Islet of Langerhans (tissue), 1 donor: ENCODE data around the gene DPP6.

Source experiments
- FAIRE-seq: peaks from one replicate; lab custom pipeline; 2011; peaks lifted over from hg19 to GRCh38; lab: Jason Lieb, UNC

Gene DPP6

GRCh38 chr7:154451480-154452457, 399.6 kb downstream of the DPP6 start:
- FAIRE-seq = no peak

- no peak for FAIRE-seq
Observed at GRCh38 chr7:154463794-154464193, 411.6 kb downstream of the DPP6 start.

DNA sequence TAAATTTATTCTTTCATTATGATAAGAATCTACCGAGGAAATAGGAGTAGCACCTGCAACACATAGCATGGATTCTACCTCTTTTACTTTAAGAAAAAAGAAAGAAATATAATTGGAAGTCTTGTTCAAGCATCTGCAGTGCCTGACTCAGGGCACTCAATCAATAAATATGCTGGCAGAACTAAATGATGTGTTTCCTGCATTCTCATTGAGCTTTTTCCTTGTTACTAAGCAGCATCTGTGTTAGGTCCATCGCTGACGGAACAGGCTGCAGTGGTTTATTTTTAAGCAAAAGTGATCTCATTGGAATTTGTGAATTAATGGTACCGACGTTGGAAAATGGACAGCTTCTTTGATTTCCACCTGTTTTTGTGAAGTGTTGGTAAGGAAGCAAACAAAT, 417.5 kb downstream of the DPP6 start:
- FAIRE-seq = no peak

DNA sequence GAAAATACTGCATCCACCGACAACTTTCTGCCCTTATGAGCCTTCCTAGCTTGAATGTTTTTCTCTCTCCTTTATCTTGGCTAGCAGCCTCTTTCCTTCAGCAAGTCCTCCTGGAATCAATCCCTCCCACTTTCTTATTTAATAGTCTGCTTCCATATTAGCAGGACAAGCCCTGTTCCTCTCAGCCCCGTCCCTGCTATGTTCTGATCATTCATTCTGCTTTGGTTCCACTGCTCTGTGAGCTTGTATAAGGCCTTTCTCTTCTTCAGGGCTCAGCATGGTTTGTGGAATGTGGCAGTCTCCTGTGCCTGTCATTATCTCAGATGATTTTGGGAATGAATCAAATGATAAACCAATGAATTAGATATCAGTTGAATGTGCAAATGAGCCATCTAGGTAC, 420.1 kb downstream of the DPP6 start:
- no peak for FAIRE-seq

DNA sequence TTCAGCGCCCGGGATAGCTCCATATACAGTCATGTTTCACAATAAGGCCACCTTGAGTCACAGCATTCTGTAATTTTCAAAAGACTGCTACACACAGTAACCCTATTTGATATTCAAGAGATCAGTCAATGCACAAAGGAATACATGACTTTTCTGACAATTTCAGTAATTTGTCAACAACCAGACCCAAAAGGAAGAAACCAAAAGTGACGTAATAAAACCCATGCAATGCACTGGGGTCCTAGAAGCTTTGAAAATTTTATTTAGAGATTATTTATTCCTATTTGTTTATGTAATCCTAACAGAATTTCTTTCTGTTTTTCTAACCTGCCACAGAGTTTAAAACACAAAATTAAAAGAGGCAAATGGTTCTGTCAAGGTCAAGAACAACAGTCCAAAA, 421.2 kb downstream of the DPP6 start:
- no peak for FAIRE-seq

- no peak for FAIRE-seq
Observed at GRCh38 chr7:154474903-154475520, 422.8 kb downstream of the DPP6 start.

DNA sequence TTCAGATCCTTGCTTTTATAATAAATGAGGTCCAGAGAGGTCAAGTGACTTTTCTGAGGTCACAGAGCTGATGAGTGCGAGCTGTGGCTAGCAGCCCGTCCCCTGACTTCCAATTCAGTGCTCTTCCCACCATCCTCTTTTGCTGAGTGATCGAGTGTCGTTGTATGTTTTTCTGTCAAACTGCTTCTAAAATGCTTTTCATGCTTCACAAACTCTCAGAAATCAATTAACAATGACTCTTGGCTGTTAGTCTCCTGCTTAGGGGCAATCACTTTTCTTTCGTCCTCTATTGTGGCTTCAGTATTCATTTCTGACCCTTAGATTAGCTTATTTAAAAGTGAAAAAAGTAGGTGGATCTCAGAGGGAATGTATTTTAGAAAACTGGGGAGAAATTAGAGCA, 423.7 kb downstream of the DPP6 start:
- FAIRE-seq = no peak

- no peak for FAIRE-seq
Observed at GRCh38 chr7:154480817-154481216, 428.6 kb downstream of the DPP6 start.

DNA sequence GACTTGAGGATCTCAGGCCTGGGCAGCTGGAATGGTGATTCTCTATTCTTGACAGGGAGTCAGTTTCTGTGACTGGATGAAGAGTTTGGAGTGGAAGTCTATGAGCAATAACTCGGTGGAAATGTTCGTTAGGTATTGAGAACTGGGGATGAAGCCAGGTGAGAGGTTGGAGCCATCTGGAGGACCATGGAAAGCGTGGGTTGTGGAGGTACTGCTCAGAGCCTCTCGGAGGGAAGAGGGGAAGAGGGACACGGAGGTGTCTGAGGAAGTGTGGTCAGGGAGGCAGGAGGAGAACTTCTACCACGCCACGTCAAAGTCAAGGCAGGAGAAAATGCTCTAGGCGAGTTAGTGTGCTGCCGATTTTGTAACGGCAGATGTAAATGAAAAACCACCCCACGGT, 430.7 kb downstream of the DPP6 start:
- no peak for FAIRE-seq

DNA sequence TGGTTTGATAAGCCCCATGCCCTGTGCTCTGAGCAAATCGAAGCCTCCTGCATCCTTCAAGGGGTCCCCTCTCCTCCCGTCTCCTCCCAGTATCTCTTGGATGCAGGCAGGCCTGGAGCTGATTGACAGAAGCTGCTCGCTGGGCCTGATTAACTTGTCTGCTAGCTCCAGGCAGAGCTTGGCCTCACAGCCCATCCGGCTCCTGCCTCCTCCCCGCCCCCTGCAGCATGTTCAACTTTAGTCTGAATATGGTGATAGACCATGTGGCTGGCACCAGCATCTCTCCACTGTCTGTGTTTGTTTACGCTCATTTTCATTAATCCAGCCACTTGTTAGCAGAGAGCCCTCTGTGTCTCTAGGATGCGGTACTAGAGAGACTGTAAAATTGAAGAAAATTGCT, 432.2 kb downstream of the DPP6 start:
- no peak for FAIRE-seq

DNA sequence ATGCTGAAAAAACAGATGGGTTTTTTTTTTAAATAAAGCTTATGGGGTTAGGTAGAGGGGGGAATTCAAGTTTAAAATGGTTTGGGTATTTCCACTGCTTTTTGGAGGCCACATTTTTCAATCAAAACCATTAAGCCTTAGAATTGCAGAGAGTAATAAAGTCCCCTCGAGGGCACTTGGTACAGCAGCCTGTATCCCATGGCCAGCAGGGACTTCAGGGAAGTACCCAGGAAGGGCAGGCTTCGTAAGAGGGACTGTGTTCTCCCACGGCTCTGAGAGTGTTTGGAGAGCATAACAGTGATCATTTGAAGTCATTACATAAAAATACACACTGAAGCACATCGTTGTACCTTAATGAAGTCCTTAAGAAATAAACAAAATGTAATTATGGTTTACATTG, 432.7 kb downstream of the DPP6 start:
- no peak for FAIRE-seq

GRCh38 chr7:154489897-154490296, 437.7 kb downstream of the DPP6 start:
- no peak for FAIRE-seq

DNA sequence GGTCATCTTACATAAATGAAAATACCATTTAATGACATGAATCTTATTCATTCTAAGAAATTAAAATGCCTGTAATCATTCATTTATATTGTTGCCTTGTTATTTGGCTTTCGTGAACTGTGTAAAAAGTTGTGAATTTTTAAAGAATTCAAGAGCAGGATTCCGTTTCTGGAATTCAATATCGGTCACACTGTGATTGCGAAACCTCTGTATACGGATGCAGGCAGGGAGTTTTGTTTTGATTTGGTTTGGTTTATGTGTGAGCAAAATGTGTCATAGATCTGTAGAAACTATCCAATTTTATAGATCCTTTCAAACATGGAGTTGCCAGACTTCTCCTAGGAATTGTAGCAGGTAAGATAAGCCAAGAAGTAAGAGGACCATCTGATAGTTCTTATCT, 441.4 kb downstream of the DPP6 start:
- no peak for FAIRE-seq

DNA sequence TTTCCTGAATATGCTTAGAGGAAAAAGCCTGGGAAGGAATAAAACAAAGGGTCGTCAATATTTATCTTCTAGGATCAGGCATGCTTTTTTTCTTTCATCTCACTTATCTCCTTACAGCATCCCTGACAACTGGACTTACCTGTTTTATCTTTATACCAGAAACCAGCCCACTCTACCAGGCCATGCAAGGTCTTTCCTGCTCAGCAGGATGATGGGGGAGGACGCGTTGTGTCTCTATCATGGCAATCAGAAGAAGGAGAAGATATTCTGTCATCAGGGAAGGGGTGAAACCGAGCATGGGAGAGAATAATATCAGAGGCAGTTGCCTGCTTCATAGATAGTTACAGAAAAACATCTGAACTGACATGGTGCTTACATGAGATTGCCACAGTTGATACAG, 445.6 kb downstream of the DPP6 start:
- no peak for FAIRE-seq

GRCh38 chr7:154503962-154504550, 451.9 kb downstream of the DPP6 start:
- FAIRE-seq = peak; percentile 99

GRCh38 chr7:154504918-154505317, 452.7 kb downstream of the DPP6 start:
- FAIRE-seq = no peak

DNA sequence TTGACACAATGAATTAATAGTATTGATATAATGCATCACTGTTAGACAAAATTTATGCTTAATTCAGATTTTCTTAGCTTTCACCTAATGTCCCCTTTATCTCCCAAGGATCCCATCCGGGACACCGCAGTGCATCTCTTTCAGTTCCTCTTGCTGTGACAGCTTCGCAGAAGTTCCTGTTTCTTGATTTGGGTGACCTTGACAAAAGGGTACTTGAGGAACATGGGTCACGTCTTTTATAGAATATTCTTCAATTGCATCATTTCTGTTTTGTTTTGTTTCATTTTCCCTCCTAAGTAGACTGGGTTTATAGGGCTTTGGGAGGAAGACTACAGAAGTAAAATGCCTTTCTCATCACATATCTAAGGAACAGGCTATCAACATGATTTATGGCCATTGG, 453.2 kb downstream of the DPP6 start:
- FAIRE-seq = no peak

- no peak for FAIRE-seq
Observed at GRCh38 chr7:154509192-154509591, 457.0 kb downstream of the DPP6 start.

- no peak for FAIRE-seq
Observed at GRCh38 chr7:154512121-154512833, 460.1 kb downstream of the DPP6 start.

GRCh38 chr7:154517768-154518167, 465.6 kb downstream of the DPP6 start:
- FAIRE-seq = peak; percentile 27

DNA sequence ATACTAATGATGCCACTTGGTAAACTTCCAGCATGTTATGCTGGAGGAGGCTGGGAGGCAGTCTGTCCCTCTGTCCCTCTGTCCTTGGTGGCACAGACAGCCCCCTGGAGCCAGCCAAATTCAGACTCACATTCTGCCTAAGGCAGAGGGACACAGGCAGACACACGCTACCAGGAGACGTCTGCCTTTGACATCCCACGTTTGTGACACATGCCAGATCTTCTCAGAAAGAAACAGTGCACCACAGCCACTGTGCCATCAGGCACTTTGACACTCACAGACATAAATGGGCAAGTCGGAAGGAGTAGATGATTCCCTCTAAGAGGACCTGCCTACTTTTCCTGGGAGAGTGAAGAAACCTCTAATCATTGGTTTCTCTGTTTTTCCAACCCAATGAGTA, 467.0 kb downstream of the DPP6 start:
- FAIRE-seq = no peak

- FAIRE-seq = no peak
Observed at GRCh38 chr7:154530136-154530535, 477.9 kb downstream of the DPP6 start.

GRCh38 chr7:154532771-154533170, 480.6 kb downstream of the DPP6 start:
- no peak for FAIRE-seq
